ENCODE results near the gene SMAD1. TPM values are rescaled to one million over a fixed set of nuclear protein-coding genes. Genes with fewer than 3 reads are reported as not detected.

The SMAD1 gene
- total RNA-seq, 1 donor from 2014 or later, result 82.8 TPM

- no peaks in the 10 kb centered on the region for H3K27me3 Mint-ChIP-seq (ENCODE audit: unreplicated experiment)
- H3K4me3 Mint-ChIP-seq (ENCODE audit: unreplicated experiment), result peak overlapping the region; percentile 60
- peaks cover 21% of the 10 kb centered on the region for H3K36me3 Mint-ChIP-seq (ENCODE audit: low read depth, unreplicated experiment)
- H3K27ac Mint-ChIP-seq (ENCODE audit: unreplicated experiment), result peak overlapping the region; percentile 99
- TF ChIP-seq CTCF (IDR thresholded peaks at IDR 0.05; ENCODE audit: unreplicated experiment), result no peak
- no peaks in the 10 kb centered on the region for H3K9me3 Mint-ChIP-seq (ENCODE audit: unreplicated experiment)
- peak; percentile 23 for DNase-seq (ENCODE audit: low spot score)
- H3K4me1 Mint-ChIP-seq (ENCODE audit: unreplicated experiment), result peaks cover 47% of the 10 kb centered on the region
These were observed 64.0 kb downstream of the SMAD1 start for GRCh38 chr4:145545538-145546174.

GRCh38 chr4:145546175-145546915, 64.7 kb downstream of the SMAD1 start:
- Mint-ChIP-seq H3K4me1 (ENCODE audit: unreplicated experiment) (peaks cover 41% of the 10 kb centered on the region), H3K4me3 (ENCODE audit: unreplicated experiment) (peak overlapping the region; percentile 60), H3K27me3 (ENCODE audit: unreplicated experiment) (no peaks in the 10 kb centered on the region), H3K9me3 (ENCODE audit: unreplicated experiment) (no peaks in the 10 kb centered on the region), H3K36me3 (ENCODE audit: low read depth, unreplicated experiment) (peaks cover 21% of the 10 kb centered on the region), H3K27ac (ENCODE audit: unreplicated experiment) (peak overlapping the region; percentile 99)
- no peak for TF ChIP-seq CTCF (IDR thresholded peaks at IDR 0.05; ENCODE audit: unreplicated experiment)
- no peak for DNase-seq (ENCODE audit: low spot score)

GRCh38 chr4:145551660-145552059, 70.0 kb downstream of the SMAD1 start:
- peaks cover 3% of the 10 kb centered on the region for H3K9me3 Mint-ChIP-seq (ENCODE audit: unreplicated experiment)
- H3K27me3 Mint-ChIP-seq (ENCODE audit: unreplicated experiment), result no peaks in the 10 kb centered on the region
- DNase-seq (ENCODE audit: low spot score), result no peak
- no peak for TF ChIP-seq CTCF (IDR thresholded peaks at IDR 0.05; ENCODE audit: unreplicated experiment)
- no peak overlapping the region for H3K4me3 Mint-ChIP-seq (ENCODE audit: unreplicated experiment)
- H3K27ac Mint-ChIP-seq (ENCODE audit: unreplicated experiment), result no peak overlapping the region
- H3K4me1 Mint-ChIP-seq (ENCODE audit: unreplicated experiment), result peaks cover 21% of the 10 kb centered on the region
- peaks cover 49% of the 10 kb centered on the region for H3K36me3 Mint-ChIP-seq (ENCODE audit: low read depth, unreplicated experiment)

- DNase-seq (ENCODE audit: low spot score), result no peak
- Mint-ChIP-seq H3K27ac (ENCODE audit: unreplicated experiment) (no peak overlapping the region), H3K4me3 (ENCODE audit: unreplicated experiment) (peak overlapping the region; percentile 68), H3K4me1 (ENCODE audit: unreplicated experiment) (peaks cover 16% of the 10 kb centered on the region), H3K27me3 (ENCODE audit: unreplicated experiment) (no peaks in the 10 kb centered on the region), H3K36me3 (ENCODE audit: low read depth, unreplicated experiment) (peaks cover 54% of the 10 kb centered on the region), H3K9me3 (ENCODE audit: unreplicated experiment) (peaks cover 3% of the 10 kb centered on the region)
- no peak for TF ChIP-seq CTCF (IDR thresholded peaks at IDR 0.05; ENCODE audit: unreplicated experiment)
These were observed 70.6 kb downstream of the SMAD1 start for GRCh38 chr4:145552181-145552822.

Measured in endothelial cell (in vitro differentiated cells).